Esophagus muscularis mucosa (tissue), 4 donors: ENCODE measurements around the gene CEP43.

ENCODE experiments used
- CTCF ChIP-seq, 3 experiments: fragments of 200-600 bp in 2 of 3; fragments of 450-650 bp in 1 of 3; sonication (generic) in 2 of 3; IDR thresholded peaks; one replicate each; pipeline ENCODE4 v1.5.1; 2017 to 2019; ENCODE audit warnings: antibody characterized with exemption in 3 of 3, mild to moderate bottlenecking in 2 of 3, moderate library complexity in 1 of 3
- EP300 ChIP-seq: sonication (generic); formaldehyde crosslinking; IDR thresholded peaks from one replicate; pipeline ENCODE4 v1.6.1; 2017; ENCODE audit warnings: antibody characterized with exemption
- POLR2A ChIP-seq: fragments of 450-650 bp; IDR thresholded peaks from one replicate; pipeline ENCODE4 v1.6.1; 2017; ENCODE audit warnings: antibody characterized with exemption, moderate library complexity, mild to moderate bottlenecking, low read depth
- POLR2AphosphoS5 ChIP-seq, 2 donors: sonication (generic); formaldehyde crosslinking; IDR thresholded peaks; one replicate each; pipeline ENCODE4 v1.6.1; 2017; ENCODE audit warnings: antibody characterized with exemption in 2 of 2

- TF ChIP-seq CTCF (IDR thresholded peaks at IDR 0.05), result no peak
- TF ChIP-seq EP300, result no peak
- no peak for TF ChIP-seq POLR2A
- no peak for TF ChIP-seq POLR2AphosphoS5 (IDR thresholded peaks at IDR 0.05)
Observed at GRCh38 chr6:166998256-166999144, 697 bp upstream of the CEP43 start.
